ENCODE measurements around the gene SZT2. TPM values are rescaled to one million over a fixed set of nuclear protein-coding genes. Genes with fewer than 3 reads are reported as not detected.

SZT2 gene
- total and polyA plus RNA-seq, 12 donors = 8.6 to 44.0 (median 26.0) TPM

- WGBS, 2 donors = 79 to 80% methylated on average over 9 of the region's 9 CpGs
- TF ChIP-seq CTCF (IDR thresholded peaks at IDR 0.05) = no peak
- no peak for ATAC-seq
- Histone ChIP-seq H3K9me3 (no peaks in the 10 kb centered on the region), H3K4me1 (peaks cover 12 to 49% (median 26%) of the 10 kb centered on the region in 9 donors), H3K27me3 (no peaks in the 10 kb centered on the region), H3K36me3 (peaks cover 0 to 57% (median 35%) of the 10 kb centered on the region in 9 donors), H3K27ac (no peak overlapping the region), H3K4me3 (no peak overlapping the region)
- DNase-seq = no peak
- intact Hi-C loops (cut with DNase I) = no loop called here
Measured at GRCh38 chr1:43363283-43363934, 26.3 kb upstream of the SZT2 start.

- WGBS, 2 donors = 79 to 81% methylated on average over 5 of the region's 5 CpGs
Measured at GRCh38 chr1:43363935-43364525, 25.7 kb upstream of the SZT2 start.

GRCh38 chr1:43365678-43366077 lies 24.0 kb upstream of the SZT2 start:
- TF ChIP-seq CTCF (IDR thresholded peaks at IDR 0.05) = no peak
- Histone ChIP-seq H3K36me3 (peaks cover 0 to 55% (median 35%) of the 10 kb centered on the region in 9 donors), H3K4me1 (peaks cover 15 to 50% (median 32%) of the 10 kb centered on the region in 9 donors), H3K9me3 (no peaks in the 10 kb centered on the region), H3K27ac (peak overlapping the region in 6 of 10 donors; percentile 89 to 99 (median 98)), H3K27me3 (no peaks in the 10 kb centered on the region), H3K4me3 (peak overlapping the region in 1 of 10 donors; percentile 89)
- no peak for ATAC-seq
- WGBS, 2 donors = 88 to 93% methylated on average over 2 of the region's 2 CpGs
- DNase-seq = no peak
- intact Hi-C loops (cut with DNase I) = loop anchor here in 4 of 10 donors (5.0 kb wide), 2 partner anchors 63 to 128 kb away; partner anchors contain the start of gene TIE1 (in 1 of the 4)

More at GRCh38 chr1:43363935-43364525, 25.7 kb upstream of the SZT2 start:
- Histone ChIP-seq H3K27ac (no peak overlapping the region), H3K9me3 (no peaks in the 10 kb centered on the region), H3K4me1 (peaks cover 17 to 53% (median 30%) of the 10 kb centered on the region in 9 donors), H3K27me3 (no peaks in the 10 kb centered on the region), H3K36me3 (peaks cover 0 to 57% (median 35%) of the 10 kb centered on the region in 9 donors), H3K4me3 (no peak overlapping the region)
- intact Hi-C loops (cut with DNase I) = no loop called here
- DNase-seq (no peak), ATAC-seq (no peak)
- no peak for TF ChIP-seq CTCF (IDR thresholded peaks at IDR 0.05)

GRCh38 chr1:43366179-43366578 lies 23.5 kb upstream of the SZT2 start:
- DNase-seq (no peak), ATAC-seq (no peak)
- Histone ChIP-seq H3K9me3 (no peaks in the 10 kb centered on the region), H3K27ac (peak overlapping the region in 8 of 10 donors; percentile 89 to 99 (median 98)), H3K27me3 (no peaks in the 10 kb centered on the region), H3K36me3 (peaks cover 0 to 54% (median 35%) of the 10 kb centered on the region in 9 donors), H3K4me1 (peaks cover 15 to 45% (median 32%) of the 10 kb centered on the region in 9 donors), H3K4me3 (peak overlapping the region in 8 of 10 donors; percentile 83 to 96 (median 88))
- TF ChIP-seq CTCF (IDR thresholded peaks at IDR 0.05) = no peak
- WGBS, 2 donors = 48 to 58% methylated on average over 11 of the region's 11 CpGs
- intact Hi-C loops (cut with DNase I) = loop anchor here in 4 of 10 donors (5.0 kb wide), 2 partner anchors 64 to 129 kb away; partner anchors contain the start of gene TIE1 (in 1 of the 4)

Data from heart right ventricle (tissue), 16 donors.